Lower leg skin (tissue), 3 donors: ENCODE data around the gene GSX1.

Experiments
- POLR2A ChIP-seq, 2 donors: fragments of 450-650 bp; IDR thresholded peaks; one replicate each; pipeline ENCODE4 v1.6.1; 2016 to 2017; ENCODE audit warnings: antibody characterized with exemption in 2 of 2, mild to moderate bottlenecking in 1 of 2, moderate library complexity in 1 of 2
- TF ChIP-seq, protein P1 (sequence below), 3 donors: fragments of 450-650 bp; IDR thresholded peaks; one replicate each; pipeline ENCODE4 v1.5.1; 2016; ENCODE audit warnings: antibody characterized with exemption in 3 of 3, mild to moderate bottlenecking in 3 of 3, moderate library complexity in 2 of 3

DNA sequence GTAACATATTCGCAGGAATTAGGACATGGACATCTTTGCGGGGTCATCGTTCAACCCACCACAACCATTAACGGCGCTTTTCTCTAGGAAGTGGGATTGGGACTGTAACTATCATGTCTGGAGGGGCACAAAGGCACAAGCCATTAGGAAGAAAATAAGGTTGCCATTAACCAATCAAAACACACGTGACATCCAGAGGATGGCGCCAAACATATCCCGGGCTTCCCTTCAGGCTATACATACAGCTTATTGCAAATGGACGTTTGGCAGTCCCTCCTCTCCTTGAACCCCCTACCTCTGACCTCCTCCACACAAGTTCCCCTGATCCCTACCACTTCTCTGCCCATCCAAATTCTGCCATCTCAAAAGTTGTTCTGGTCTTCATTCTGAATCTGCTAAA is 26.6 kb upstream of the GSX1 start:
- TF ChIP-seq, protein P1, sequence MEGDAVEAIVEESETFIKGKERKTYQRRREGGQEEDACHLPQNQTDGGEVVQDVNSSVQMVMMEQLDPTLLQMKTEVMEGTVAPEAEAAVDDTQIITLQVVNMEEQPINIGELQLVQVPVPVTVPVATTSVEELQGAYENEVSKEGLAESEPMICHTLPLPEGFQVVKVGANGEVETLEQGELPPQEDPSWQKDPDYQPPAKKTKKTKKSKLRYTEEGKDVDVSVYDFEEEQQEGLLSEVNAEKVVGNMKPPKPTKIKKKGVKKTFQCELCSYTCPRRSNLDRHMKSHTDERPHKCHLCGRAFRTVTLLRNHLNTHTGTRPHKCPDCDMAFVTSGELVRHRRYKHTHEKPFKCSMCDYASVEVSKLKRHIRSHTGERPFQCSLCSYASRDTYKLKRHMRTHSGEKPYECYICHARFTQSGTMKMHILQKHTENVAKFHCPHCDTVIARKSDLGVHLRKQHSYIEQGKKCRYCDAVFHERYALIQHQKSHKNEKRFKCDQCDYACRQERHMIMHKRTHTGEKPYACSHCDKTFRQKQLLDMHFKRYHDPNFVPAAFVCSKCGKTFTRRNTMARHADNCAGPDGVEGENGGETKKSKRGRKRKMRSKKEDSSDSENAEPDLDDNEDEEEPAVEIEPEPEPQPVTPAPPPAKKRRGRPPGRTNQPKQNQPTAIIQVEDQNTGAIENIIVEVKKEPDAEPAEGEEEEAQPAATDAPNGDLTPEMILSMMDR (IDR thresholded peaks at IDR 0.05), result no peak
- TF ChIP-seq POLR2A (IDR thresholded peaks at IDR 0.05), result no peak
